Stomach smooth muscle (tissue), 2 donors: ENCODE data around the gene PPP4C.
"Not testable (repeated sequence)": the region's sequence is repeated elsewhere in the genome, so short reads cannot be mapped to it uniquely, and the experiment has no call there.

Experiments used
- H3K27ac ChIP-seq: one replicate; pipeline ENCODE4 v1.7.0; 2013; ENCODE audit warnings: mild to moderate bottlenecking, low read length, inconsistent platforms
- H3K27me3 ChIP-seq, 2 donors: one replicate each; pipeline ENCODE4 v1.7.0; 2013; ENCODE audit warnings: low read length in 2 of 2; ENCODE audit not compliant: insufficient read depth in 2 of 2, control insufficient read depth in 1 of 2
- H3K36me3 ChIP-seq, 2 donors: one replicate each; pipeline ENCODE4 v1.7.0; 2013; ENCODE audit warnings: low read length in 2 of 2; ENCODE audit not compliant: control insufficient read depth in 2 of 2, insufficient read depth in 2 of 2
- H3K4me1 ChIP-seq: one replicate; pipeline ENCODE4 v1.7.0; 2013; ENCODE audit warnings: low read length; ENCODE audit not compliant: control insufficient read depth, insufficient read depth
- H3K4me3 ChIP-seq, 2 donors: one replicate each; pipeline ENCODE4 v1.7.0; 2013; ENCODE audit warnings: low read length in 2 of 2
- H3K9ac ChIP-seq, 2 donors: one replicate each; pipeline ENCODE4 v1.7.0; 2013; ENCODE audit warnings: low read length in 2 of 2, mild to moderate bottlenecking in 1 of 2
- H3K9me3 ChIP-seq, 2 donors: one replicate each; pipeline ENCODE4 v1.7.0; 2013; ENCODE audit warnings: low read length in 2 of 2; ENCODE audit not compliant: control insufficient read depth in 2 of 2
- donor health status: healthy.
- donor health status: Pancreatic carcinoma.

The PPP4C gene

GRCh38 chr16:30116291-30117207 is 40.8 kb downstream of the PPP4C start:
- Histone ChIP-seq H3K4me1 (peaks cover 9% of the 10 kb centered on the region), H3K27ac (no peak overlapping the region), H3K4me3 (no peak overlapping the region), H3K36me3 (peaks cover 23 to 37% of the 10 kb centered on the region in 2 donors), H3K9me3 (no peaks in the 10 kb centered on the region), H3K9ac (no peak overlapping the region), H3K27me3 (no peaks in the 10 kb centered on the region)

GRCh38 chr16:30117768-30118167 is 42.0 kb downstream of the PPP4C start:
- H3K27ac ChIP-seq = no peak overlapping the region
- peaks cover 21% of the 10 kb centered on the region for H3K4me1 ChIP-seq
- H3K27me3 ChIP-seq = no peaks in the 10 kb centered on the region
- H3K9me3 ChIP-seq = no peaks in the 10 kb centered on the region
- no peak overlapping the region for H3K4me3 ChIP-seq
- H3K36me3 ChIP-seq = peaks cover 23 to 37% of the 10 kb centered on the region in 2 donors
- no peak overlapping the region for H3K9ac ChIP-seq

- no peak overlapping the region for H3K27ac ChIP-seq
- peaks cover 25% of the 10 kb centered on the region for H3K4me1 ChIP-seq
- H3K36me3 ChIP-seq = peaks cover 23 to 34% of the 10 kb centered on the region in 2 donors
- H3K27me3 ChIP-seq = no peaks in the 10 kb centered on the region
- H3K4me3 ChIP-seq = no peak overlapping the region
- no peak overlapping the region for H3K9ac ChIP-seq
- H3K9me3 ChIP-seq = no peaks in the 10 kb centered on the region
Measured at GRCh38 chr16:30119428-30119827, 43.6 kb downstream of the PPP4C start.

- Histone ChIP-seq H3K9ac (no peak overlapping the region), H3K4me1 (peaks cover 25% of the 10 kb centered on the region), H3K36me3 (peaks cover 23 to 32% of the 10 kb centered on the region in 2 donors), H3K27ac (no peak overlapping the region), H3K27me3 (no peaks in the 10 kb centered on the region), H3K9me3 (no peaks in the 10 kb centered on the region), H3K4me3 (no peak overlapping the region)
Measured at GRCh38 chr16:30120340-30121105, 44.7 kb downstream of the PPP4C start.

- no peaks in the 10 kb centered on the region for H3K27me3 ChIP-seq
- H3K4me3 ChIP-seq = peak overlapping the region; percentile 79 to 89
- peak overlapping the region; percentile 75 to 81 for H3K9ac ChIP-seq
- H3K4me1 ChIP-seq = peaks cover 25% of the 10 kb centered on the region
- H3K9me3 ChIP-seq = no peaks in the 10 kb centered on the region
- peak overlapping the region; percentile 81 for H3K27ac ChIP-seq
- peaks cover 18 to 25% of the 10 kb centered on the region in 2 donors for H3K36me3 ChIP-seq
Measured at GRCh38 chr16:30121741-30122571, 46.2 kb downstream of the PPP4C start.

GRCh38 chr16:30122604-30123160 is 46.9 kb downstream of the PPP4C start:
- no peaks in the 10 kb centered on the region for H3K27me3 ChIP-seq
- H3K36me3 ChIP-seq = peaks cover 12 to 18% of the 10 kb centered on the region in 2 donors
- H3K9ac ChIP-seq = peak overlapping the region; percentile 75 to 81
- H3K4me1 ChIP-seq = peaks cover 25% of the 10 kb centered on the region
- H3K4me3 ChIP-seq = peak overlapping the region; percentile 79 to 89
- peak overlapping the region; percentile 81 for H3K27ac ChIP-seq
- no peaks in the 10 kb centered on the region for H3K9me3 ChIP-seq

GRCh38 chr16:30124985-30125379 is 49.2 kb downstream of the PPP4C start:
- Histone ChIP-seq H3K4me3 (no peak overlapping the region), H3K27me3 (no peaks in the 10 kb centered on the region), H3K36me3 (peaks cover 0 to 2% of the 10 kb centered on the region in 2 donors), H3K9ac (no peak overlapping the region), H3K9me3 (no peaks in the 10 kb centered on the region), H3K27ac (no peak overlapping the region), H3K4me1 (peaks cover 25% of the 10 kb centered on the region)

GRCh38 chr16:30125690-30126089 is 49.9 kb downstream of the PPP4C start:
- not testable (repeated sequence) for H3K9me3 ChIP-seq, H3K36me3 ChIP-seq, H3K27me3 ChIP-seq, H3K9ac ChIP-seq, H3K4me3 ChIP-seq, H3K27ac ChIP-seq
- H3K4me1 ChIP-seq = peaks cover 25% of the 10 kb centered on the region

GRCh38 chr16:30127993-30128392 is 52.2 kb downstream of the PPP4C start:
- no peak overlapping the region for H3K4me3 ChIP-seq
- H3K36me3 ChIP-seq = no peaks in the 10 kb centered on the region
- H3K27me3 ChIP-seq = no peaks in the 10 kb centered on the region
- H3K9me3 ChIP-seq = no peaks in the 10 kb centered on the region
- peaks cover 9% of the 10 kb centered on the region for H3K4me1 ChIP-seq
- H3K9ac ChIP-seq = no peak overlapping the region
- no peak overlapping the region for H3K27ac ChIP-seq

GRCh38 chr16:30131869-30132475 is 56.2 kb downstream of the PPP4C start:
- Histone ChIP-seq H3K27ac (no peak overlapping the region), H3K4me3 (no peak overlapping the region)

More at GRCh38 chr16:30131869-30132475, 56.2 kb downstream of the PPP4C start:
- Histone ChIP-seq H3K36me3 (no peaks in the 10 kb centered on the region), H3K4me1 (no peaks in the 10 kb centered on the region), H3K27me3 (no peaks in the 10 kb centered on the region), H3K9ac (no peak overlapping the region), H3K9me3 (no peaks in the 10 kb centered on the region)
